ENCODE results near the gene C11orf21. TPM values are rescaled to one million over a fixed set of nuclear protein-coding genes. Genes with fewer than 3 reads are reported as not detected.

Gene C11orf21
- total RNA-seq, 2 experiments from 2014 or later, result 0.47 to 2.5 TPM

- Histone ChIP-seq H3K79me2 (ENCODE audit: insufficient read depth, low read depth, low read length) (no peaks in the 10 kb centered on the region), H2AFZ (ENCODE audit: low read length) (no peak overlapping the region), H3K4me1 (ENCODE audit: insufficient read depth, low read length, poor library complexity, severe bottlenecking) (no peaks in the 10 kb centered on the region), H3K9me2 (ENCODE audit: insufficient read depth, low read length) (no peaks in the 10 kb centered on the region), H4K20me1 (ENCODE audit: insufficient read depth, low read length) (no peaks in the 10 kb centered on the region), H3K4me3 (ENCODE audit: low read depth, low read length, poor library complexity, severe bottlenecking) (no peak overlapping the region), H3K9me3 (ENCODE audit: low read length) (no peaks in the 10 kb centered on the region), H3K27ac (ENCODE audit: low read depth, low read length, poor library complexity, severe bottlenecking) (no peak overlapping the region), H3K36me3 (ENCODE audit: insufficient read depth, low read length) (no peaks in the 10 kb centered on the region), H3K4me2 (ENCODE audit: low read length) (no peak overlapping the region)
- ChIA-PET POLR2A (interaction anchor here (0.6 kb wide), 2 partner anchors 59 to 574 kb away, joined by 3 to 5 read pairs; no protein-coding TSS in a partner anchor), CTCF (ENCODE audit: unreplicated experiment) (no interaction called here)
- no peak for DNase-seq (ENCODE audit: low spot score)
- no TSS peak for BruUV-seq (replicated peaks)
- TF ChIP-seq, protein P1, sequence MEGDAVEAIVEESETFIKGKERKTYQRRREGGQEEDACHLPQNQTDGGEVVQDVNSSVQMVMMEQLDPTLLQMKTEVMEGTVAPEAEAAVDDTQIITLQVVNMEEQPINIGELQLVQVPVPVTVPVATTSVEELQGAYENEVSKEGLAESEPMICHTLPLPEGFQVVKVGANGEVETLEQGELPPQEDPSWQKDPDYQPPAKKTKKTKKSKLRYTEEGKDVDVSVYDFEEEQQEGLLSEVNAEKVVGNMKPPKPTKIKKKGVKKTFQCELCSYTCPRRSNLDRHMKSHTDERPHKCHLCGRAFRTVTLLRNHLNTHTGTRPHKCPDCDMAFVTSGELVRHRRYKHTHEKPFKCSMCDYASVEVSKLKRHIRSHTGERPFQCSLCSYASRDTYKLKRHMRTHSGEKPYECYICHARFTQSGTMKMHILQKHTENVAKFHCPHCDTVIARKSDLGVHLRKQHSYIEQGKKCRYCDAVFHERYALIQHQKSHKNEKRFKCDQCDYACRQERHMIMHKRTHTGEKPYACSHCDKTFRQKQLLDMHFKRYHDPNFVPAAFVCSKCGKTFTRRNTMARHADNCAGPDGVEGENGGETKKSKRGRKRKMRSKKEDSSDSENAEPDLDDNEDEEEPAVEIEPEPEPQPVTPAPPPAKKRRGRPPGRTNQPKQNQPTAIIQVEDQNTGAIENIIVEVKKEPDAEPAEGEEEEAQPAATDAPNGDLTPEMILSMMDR (conservative IDR thresholded peaks at IDR 0.05; ENCODE audit: low read length), result peak; percentile 52; the same call in 1 of the 2 replicates
- TF ChIP-seq EZH2phosphoT487 (IDR thresholded peaks at IDR 0.05; ENCODE audit: borderline replicate concordance, low read depth, low read length), result no peak
- intact Hi-C loops (cut with micrococcal nuclease; ENCODE audit: unreplicated experiment), result no loop called here
Measured at GRCh38 chr11:2298795-2299761, 2.6 kb downstream of the C11orf21 start.

GRCh38 chr11:2298131-2298794 is 3.5 kb downstream of the C11orf21 start:
- H3K27ac ChIP-seq (ENCODE audit: low read depth, low read length, poor library complexity, severe bottlenecking), result no peak overlapping the region
- BruUV-seq (replicated peaks), result no TSS peak
- no peaks in the 10 kb centered on the region for H3K36me3 ChIP-seq (ENCODE audit: insufficient read depth, low read length)
- H3K4me3 ChIP-seq (ENCODE audit: low read depth, low read length, poor library complexity, severe bottlenecking), result no peak overlapping the region
- H3K79me2 ChIP-seq (ENCODE audit: insufficient read depth, low read depth, low read length), result no peaks in the 10 kb centered on the region
- H3K4me1 ChIP-seq (ENCODE audit: insufficient read depth, low read length, poor library complexity, severe bottlenecking), result no peaks in the 10 kb centered on the region
- no peaks in the 10 kb centered on the region for H4K20me1 ChIP-seq (ENCODE audit: insufficient read depth, low read length)
- intact Hi-C loops (cut with micrococcal nuclease; ENCODE audit: unreplicated experiment), result no loop called here
- TF ChIP-seq, protein P1 (conservative IDR thresholded peaks at IDR 0.05; ENCODE audit: low read length), result no peak
- no peak for TF ChIP-seq EZH2phosphoT487 (IDR thresholded peaks at IDR 0.05; ENCODE audit: borderline replicate concordance, low read depth, low read length)
- no peak overlapping the region for H3K4me2 ChIP-seq (ENCODE audit: low read length)
- no peak for DNase-seq (ENCODE audit: low spot score)
- CTCF ChIA-PET (ENCODE audit: unreplicated experiment), result no interaction called here
- H2AFZ ChIP-seq (ENCODE audit: low read length), result no peak overlapping the region
- H3K9me3 ChIP-seq (ENCODE audit: low read length), result no peaks in the 10 kb centered on the region
- H3K9me2 ChIP-seq (ENCODE audit: insufficient read depth, low read length), result no peaks in the 10 kb centered on the region
- POLR2A ChIA-PET, result no interaction called here

All from OCI-LY7 (cell line).